ENCODE data around the gene ABTB2. TPM values are rescaled to one million over a fixed set of nuclear protein-coding genes. Genes with fewer than 3 reads are reported as not detected.

Gene ABTB2
- total RNA-seq, 1 donor from 2014 or later, result 24.7 TPM

- Histone ChIP-seq H3K27ac (replicated peaks) (no peak overlapping the region), H3K9me3 (replicated peaks) (no peaks in the 10 kb centered on the region), H3K4me1 (peaks cover 40% of the 10 kb centered on the region), H3K27me3 (ENCODE audit: low read depth) (no peaks in the 10 kb centered on the region), H3K36me3 (no peaks in the 10 kb centered on the region), H3K4me3 (no peak overlapping the region)
- no peak for DNase-seq
- intact Hi-C loops (cut with micrococcal nuclease), result no loop called here
- TF ChIP-seq, protein P1, sequence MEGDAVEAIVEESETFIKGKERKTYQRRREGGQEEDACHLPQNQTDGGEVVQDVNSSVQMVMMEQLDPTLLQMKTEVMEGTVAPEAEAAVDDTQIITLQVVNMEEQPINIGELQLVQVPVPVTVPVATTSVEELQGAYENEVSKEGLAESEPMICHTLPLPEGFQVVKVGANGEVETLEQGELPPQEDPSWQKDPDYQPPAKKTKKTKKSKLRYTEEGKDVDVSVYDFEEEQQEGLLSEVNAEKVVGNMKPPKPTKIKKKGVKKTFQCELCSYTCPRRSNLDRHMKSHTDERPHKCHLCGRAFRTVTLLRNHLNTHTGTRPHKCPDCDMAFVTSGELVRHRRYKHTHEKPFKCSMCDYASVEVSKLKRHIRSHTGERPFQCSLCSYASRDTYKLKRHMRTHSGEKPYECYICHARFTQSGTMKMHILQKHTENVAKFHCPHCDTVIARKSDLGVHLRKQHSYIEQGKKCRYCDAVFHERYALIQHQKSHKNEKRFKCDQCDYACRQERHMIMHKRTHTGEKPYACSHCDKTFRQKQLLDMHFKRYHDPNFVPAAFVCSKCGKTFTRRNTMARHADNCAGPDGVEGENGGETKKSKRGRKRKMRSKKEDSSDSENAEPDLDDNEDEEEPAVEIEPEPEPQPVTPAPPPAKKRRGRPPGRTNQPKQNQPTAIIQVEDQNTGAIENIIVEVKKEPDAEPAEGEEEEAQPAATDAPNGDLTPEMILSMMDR (IDR thresholded peaks at IDR 0.05; ENCODE audit: borderline replicate concordance), result no peak
These were observed 168.6 kb downstream of the ABTB2 start for GRCh38 chr11:34189191-34189590.

DNA sequence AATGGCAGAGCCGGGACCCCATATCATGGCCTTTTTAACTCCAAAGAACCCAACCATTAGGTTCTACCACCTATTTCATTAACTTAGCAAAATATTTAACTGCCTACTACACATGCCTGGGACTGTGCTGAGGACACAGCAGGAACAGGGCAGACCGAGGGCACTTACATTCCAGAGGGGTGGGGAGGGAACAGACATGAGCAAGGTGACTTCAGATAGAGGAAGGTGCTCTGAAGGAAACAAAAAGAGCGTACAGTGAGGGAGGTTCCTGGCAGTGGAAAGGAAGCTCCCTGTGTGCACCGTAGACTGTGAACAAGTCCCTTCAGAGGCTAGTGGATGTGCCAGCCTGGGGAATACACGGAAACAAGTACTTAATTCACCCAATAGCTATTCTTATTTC, 169.6 kb downstream of the ABTB2 start:
- no peaks in the 10 kb centered on the region for H3K9me3 ChIP-seq (replicated peaks)
- no peak overlapping the region for H3K4me3 ChIP-seq
- H3K27ac ChIP-seq (replicated peaks), result no peak overlapping the region
- TF ChIP-seq, protein P1 (IDR thresholded peaks at IDR 0.05; ENCODE audit: borderline replicate concordance), result no peak
- no peaks in the 10 kb centered on the region for H3K36me3 ChIP-seq
- no peaks in the 10 kb centered on the region for H3K27me3 ChIP-seq (ENCODE audit: low read depth)
- intact Hi-C loops (cut with micrococcal nuclease), result no loop called here
- H3K4me1 ChIP-seq, result peaks cover 35% of the 10 kb centered on the region
- DNase-seq, result no peak

GRCh38 chr11:34185926-34186841, 171.6 kb downstream of the ABTB2 start:
- H3K4me3 ChIP-seq, result no peak overlapping the region
- peaks cover 36% of the 10 kb centered on the region for H3K4me1 ChIP-seq
- H3K27me3 ChIP-seq (ENCODE audit: low read depth), result no peaks in the 10 kb centered on the region
- DNase-seq, result no peak
- no peaks in the 10 kb centered on the region for H3K9me3 ChIP-seq (replicated peaks)
- no peak overlapping the region for H3K27ac ChIP-seq (replicated peaks)
- TF ChIP-seq, protein P1 (IDR thresholded peaks at IDR 0.05; ENCODE audit: borderline replicate concordance), result no peak
- H3K36me3 ChIP-seq, result no peaks in the 10 kb centered on the region
- intact Hi-C loops (cut with micrococcal nuclease), result no loop called here

DNA sequence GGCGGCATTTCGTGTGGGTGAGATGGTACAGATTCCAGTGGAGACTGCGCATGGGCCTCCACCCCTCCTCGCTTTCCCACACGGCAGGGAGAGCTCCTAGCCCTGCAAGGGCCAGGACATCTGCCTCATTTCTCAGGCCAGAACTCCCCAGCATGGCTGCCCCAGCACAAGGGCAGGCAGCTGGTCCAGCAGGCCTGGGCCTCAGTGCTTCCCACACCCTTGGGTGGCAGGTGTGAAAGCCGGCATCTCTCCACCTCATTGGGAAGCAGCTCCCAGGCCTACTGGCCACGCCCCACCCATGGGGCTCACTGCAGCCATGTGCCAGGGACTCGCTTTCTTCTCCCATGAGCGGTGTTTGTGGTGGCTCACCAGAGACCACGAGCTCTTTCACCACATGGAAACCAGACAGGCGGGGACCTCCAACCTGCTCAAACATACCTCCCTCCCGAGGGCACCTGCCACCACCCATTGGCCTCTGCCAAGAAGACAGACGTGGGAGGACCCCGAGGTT, 173.2 kb downstream of the ABTB2 start:
- DNase-seq, result no peak
- Histone ChIP-seq H3K27ac (replicated peaks) (no peak overlapping the region), H3K27me3 (ENCODE audit: low read depth) (no peaks in the 10 kb centered on the region), H3K4me1 (peaks cover 36% of the 10 kb centered on the region), H3K4me3 (no peak overlapping the region), H3K9me3 (replicated peaks) (no peaks in the 10 kb centered on the region), H3K36me3 (no peaks in the 10 kb centered on the region)
- intact Hi-C loops (cut with micrococcal nuclease), result no loop called here
- TF ChIP-seq, protein P1 (IDR thresholded peaks at IDR 0.05; ENCODE audit: borderline replicate concordance), result no peak

DNA sequence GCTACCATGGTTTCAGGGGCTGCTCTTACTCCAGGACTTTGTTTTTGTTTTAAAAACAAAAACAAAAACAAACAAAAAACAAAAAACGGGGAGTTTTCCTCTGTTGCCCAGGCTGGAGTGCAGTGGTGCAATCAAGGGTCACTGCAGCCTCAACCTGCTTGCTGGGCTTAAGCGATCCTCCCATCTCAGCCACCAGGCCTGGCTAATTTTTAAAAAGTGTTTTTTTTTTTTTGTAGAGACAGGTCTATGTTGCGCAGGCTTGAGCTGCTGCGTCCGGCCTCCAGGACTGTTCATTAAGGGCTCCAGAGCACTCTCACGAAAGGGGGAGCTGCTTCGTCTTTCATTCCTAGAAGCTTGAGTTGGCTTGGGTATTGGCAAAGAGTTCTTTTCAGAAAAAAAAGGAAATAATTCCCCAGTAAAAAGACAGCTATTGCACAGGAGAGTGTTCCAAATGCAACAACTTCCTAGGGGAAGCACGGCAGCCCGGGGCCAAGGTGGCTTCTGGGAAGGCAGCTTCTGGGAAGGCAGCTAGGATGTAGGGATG, 173.9 kb downstream of the ABTB2 start:
- no peaks in the 10 kb centered on the region for H3K36me3 ChIP-seq
- no peak overlapping the region for H3K4me3 ChIP-seq
- DNase-seq, result no peak
- H3K4me1 ChIP-seq, result peaks cover 35% of the 10 kb centered on the region
- TF ChIP-seq, protein P1 (IDR thresholded peaks at IDR 0.05; ENCODE audit: borderline replicate concordance), result no peak
- intact Hi-C loops (cut with micrococcal nuclease), result no loop called here
- no peaks in the 10 kb centered on the region for H3K9me3 ChIP-seq (replicated peaks)
- H3K27ac ChIP-seq (replicated peaks), result no peak overlapping the region
- H3K27me3 ChIP-seq (ENCODE audit: low read depth), result no peaks in the 10 kb centered on the region
